ENCODE data around the gene CHCHD6. TPM values are rescaled to one million over a fixed set of nuclear protein-coding genes. Genes with fewer than 3 reads are reported as not detected.

The CHCHD6 gene
- total and polyA plus RNA-seq, 2 donors from 2014 or later: 10.7 to 35.2 TPM

GRCh38 chr3:126807795-126808194 lies 103.8 kb downstream of the CHCHD6 start:
- intact Hi-C loops (cut with DNase I): no loop called here
- DNase-seq: no peak

GRCh38 chr3:126811530-126811929 lies 107.5 kb downstream of the CHCHD6 start:
- Histone ChIP-seq H3K4me3 (ENCODE audit: low read length in 3 of 3) (no peak overlapping the region), H3K27me3 (ENCODE audit: control insufficient read depth, insufficient read depth, low read length) (no peaks in the 10 kb centered on the region), H3K9me3 (ENCODE audit: control insufficient read depth in 2 of 3, insufficient read depth in 1 of 3, low read length in 3 of 3) (peaks cover 0 to 4% (median 0%) of the 10 kb centered on the region in 3 donors), H3K36me3 (ENCODE audit: control insufficient read depth in 2 of 3, insufficient read depth in 3 of 3, low read length in 3 of 3) (no peaks in the 10 kb centered on the region), H3K4me1 (ENCODE audit: control insufficient read depth in 2 of 3, insufficient read depth in 2 of 3, low read depth in 1 of 3, low read length in 3 of 3) (no peaks in the 10 kb centered on the region), H3K27ac (ENCODE audit: low read depth in 2 of 2, low read length in 2 of 2) (no peak overlapping the region), H3K9ac (ENCODE audit: low read length in 3 of 3) (no peak overlapping the region)
- DNase-seq (no peak), FAIRE-seq (no peak)
- intact Hi-C loops (cut with DNase I): no loop called here
- TF ChIP-seq CTCF (IDR thresholded peaks at IDR 0.05; ENCODE audit: borderline replicate concordance, extremely low read depth, insufficient read depth): no peak

More at GRCh38 chr3:126807795-126808194, 103.8 kb downstream of the CHCHD6 start:
- no peak for FAIRE-seq
- peaks cover 0 to 4% (median 0%) of the 10 kb centered on the region in 3 donors for H3K9me3 ChIP-seq (ENCODE audit: control insufficient read depth in 2 of 3, insufficient read depth in 1 of 3, low read length in 3 of 3)
- no peak for TF ChIP-seq CTCF (IDR thresholded peaks at IDR 0.05; ENCODE audit: borderline replicate concordance, extremely low read depth, insufficient read depth)
- no peaks in the 10 kb centered on the region for H3K4me1 ChIP-seq (ENCODE audit: control insufficient read depth in 2 of 3, insufficient read depth in 2 of 3, low read depth in 1 of 3, low read length in 3 of 3)
- H3K9ac ChIP-seq (ENCODE audit: low read length in 3 of 3): no peak overlapping the region
- no peaks in the 10 kb centered on the region for H3K27me3 ChIP-seq (ENCODE audit: control insufficient read depth, insufficient read depth, low read length)
- H3K27ac ChIP-seq (ENCODE audit: low read depth in 2 of 2, low read length in 2 of 2): no peak overlapping the region
- no peaks in the 10 kb centered on the region for H3K36me3 ChIP-seq (ENCODE audit: control insufficient read depth in 2 of 3, insufficient read depth in 3 of 3, low read length in 3 of 3)
- H3K4me3 ChIP-seq (ENCODE audit: low read length in 3 of 3): no peak overlapping the region

GRCh38 chr3:126816298-126816697 lies 112.3 kb downstream of the CHCHD6 start:
- no peak overlapping the region for H3K4me3 ChIP-seq (ENCODE audit: low read length in 3 of 3)
- H3K4me1 ChIP-seq (ENCODE audit: control insufficient read depth in 2 of 3, insufficient read depth in 2 of 3, low read depth in 1 of 3, low read length in 3 of 3): peaks cover 0 to 5% (median 0%) of the 10 kb centered on the region in 3 donors
- H3K27me3 ChIP-seq (ENCODE audit: control insufficient read depth, insufficient read depth, low read length): no peaks in the 10 kb centered on the region
- no peak for FAIRE-seq
- intact Hi-C loops (cut with DNase I): no loop called here
- H3K9ac ChIP-seq (ENCODE audit: low read length in 3 of 3): no peak overlapping the region
- no peak for TF ChIP-seq CTCF (IDR thresholded peaks at IDR 0.05; ENCODE audit: borderline replicate concordance, extremely low read depth, insufficient read depth)
- no peak for DNase-seq
- H3K27ac ChIP-seq (ENCODE audit: low read depth in 2 of 2, low read length in 2 of 2): no peak overlapping the region
- H3K36me3 ChIP-seq (ENCODE audit: control insufficient read depth in 2 of 3, insufficient read depth in 3 of 3, low read length in 3 of 3): no peaks in the 10 kb centered on the region
- no peaks in the 10 kb centered on the region for H3K9me3 ChIP-seq (ENCODE audit: control insufficient read depth in 2 of 3, insufficient read depth in 1 of 3, low read length in 3 of 3)

Data from kidney (tissue), 14 donors.